IMR-90 (cell line): ENCODE results near the gene SRMS. TPM values are rescaled to one million over a fixed set of nuclear protein-coding genes. Genes with fewer than 3 reads are reported as not detected.

Experiments
- ATAC-seq: fragments of 200-7000 bp; cut with Tn5 transposase; 2 replicates; pipeline ENCODE4 v1.9.1; 2020; ENCODE audit warnings: low read depth, mild to moderate bottlenecking, moderate library complexity
- BruUV-seq: library from RNA; stranded (reverse); fragments of 400-500 nt; replicated peaks from 2 replicates; lab custom pipeline; 2021; lab: Mats Ljungman, UMichigan
- CTCF ChIA-PET: fragments of 300-600 bp; formaldehyde crosslinking; extraction: SDS; loops from one replicate; lab custom pipeline; 2021; ENCODE audit warnings: antibody characterized with exemption; lab: Yijun Ruan, JAX
- POLR2A ChIA-PET: fragments of 300-600 bp; sonication (Branson Sonifier 250); formaldehyde crosslinking; loops from one replicate; lab custom pipeline; 2022; ENCODE audit warnings: antibody characterized with exemption; ENCODE audit not compliant: unreplicated experiment; lab: Charles Lee
- DNase-seq: peaks from one replicate; pipeline ENCODE4 v3.0.0; 2013
- H2AFZ ChIP-seq: replicated peaks from 2 replicates; pipeline ENCODE3; 2013; ENCODE audit warnings: low read length, mild to moderate bottlenecking; ENCODE audit not compliant: poor library complexity
- H2AK5ac ChIP-seq: 2 replicates; pipeline ENCODE4 v1.6.1; 2013; ENCODE audit warnings: low read depth, low read length, inconsistent platforms
- H2AK9ac ChIP-seq: replicated peaks from 2 replicates; pipeline ENCODE3; 2013; ENCODE audit warnings: mild to moderate bottlenecking, low read depth, low read length, moderate library complexity; ENCODE audit not compliant: poor library complexity
- H2BK120ac ChIP-seq: 2 replicates; pipeline ENCODE4 v1.6.1; 2013; ENCODE audit warnings: low read depth, low read length, inconsistent platforms
- H2BK15ac ChIP-seq: 3 replicates; pipeline ENCODE4 v1.6.1; 2013; ENCODE audit warnings: low read depth, low read length, inconsistent platforms
- H2BK20ac ChIP-seq: 2 replicates; pipeline ENCODE4 v1.6.1; 2013; ENCODE audit warnings: low read depth, mild to moderate bottlenecking, inconsistent platforms, low read length, moderate library complexity
- H2BK5ac ChIP-seq: 2 replicates; pipeline ENCODE4 v1.6.1; 2013; ENCODE audit warnings: mild to moderate bottlenecking, low read depth, low read length, inconsistent platforms; ENCODE audit not compliant: poor library complexity, severe bottlenecking
- H3K14ac ChIP-seq: replicated peaks from 2 replicates; pipeline ENCODE4 v1.6.1; 2013; ENCODE audit warnings: low read depth, low read length, inconsistent platforms
- H3K18ac ChIP-seq: 2 replicates; pipeline ENCODE4 v1.6.1; 2013; ENCODE audit warnings: low read depth, low read length, control low read depth
- H3K23ac ChIP-seq: 2 replicates; pipeline ENCODE4 v1.6.1; 2013; ENCODE audit warnings: low read depth, low read length, inconsistent platforms
- H3K27ac ChIP-seq: 2 replicates; pipeline ENCODE4 v1.5.1; 2013; ENCODE audit warnings: mild to moderate bottlenecking, control low read depth, low read length; ENCODE audit not compliant: insufficient read depth
- H3K27me3 ChIP-seq: 2 replicates; pipeline ENCODE4 v1.6.1; 2013; ENCODE audit warnings: low read length; ENCODE audit not compliant: control insufficient read depth, insufficient read depth
- H3K36me3 ChIP-seq: 2 replicates; pipeline ENCODE4 v1.6.1; 2013; ENCODE audit warnings: low read length, mixed read lengths; ENCODE audit not compliant: control insufficient read depth, insufficient read depth
- H3K4ac ChIP-seq: 2 replicates; pipeline ENCODE4 v1.6.1; 2013; ENCODE audit warnings: low read depth, low read length, inconsistent platforms
- H3K4me1 ChIP-seq: 2 replicates; pipeline ENCODE4 v1.6.1; 2013; ENCODE audit warnings: low read length, mixed read lengths; ENCODE audit not compliant: control insufficient read depth, insufficient read depth
- H3K4me2 ChIP-seq: 2 replicates; pipeline ENCODE4 v1.6.1; 2013; ENCODE audit warnings: low read depth, mild to moderate bottlenecking, control low read depth, low read length, moderate library complexity
- H3K4me3 ChIP-seq: 2 replicates; pipeline ENCODE4 v1.5.1; 2013; ENCODE audit warnings: low read depth, mild to moderate bottlenecking, control low read depth, low read length, moderate library complexity; ENCODE audit not compliant: insufficient read depth
- H3K56ac ChIP-seq: 2 replicates; pipeline ENCODE4 v1.6.1; 2013; ENCODE audit warnings: low read length, inconsistent platforms; ENCODE audit not compliant: insufficient read depth; ENCODE audit errors: extremely low read depth
- H3K79me1 ChIP-seq, 2 experiments: 2 replicates each; pipeline ENCODE4 v1.6.1; 2013; ENCODE audit warnings: low read length in 2 of 2, inconsistent platforms in 1 of 2, low read depth in 1 of 2
- H3K9ac ChIP-seq: 2 replicates; pipeline ENCODE4 v1.6.1; 2013; ENCODE audit warnings: low read depth, low read length, control low read depth
- H3K9me1 ChIP-seq: 2 replicates; pipeline ENCODE4 v1.6.1; 2013; ENCODE audit warnings: low read length, inconsistent platforms; ENCODE audit not compliant: insufficient read depth
- H3K9me3 ChIP-seq: 2 replicates; pipeline ENCODE4 v1.6.1; 2013; ENCODE audit warnings: low read length; ENCODE audit not compliant: control insufficient read depth, insufficient read depth
- H4K20me1 ChIP-seq: 2 replicates; pipeline ENCODE4 v1.6.1; 2013; ENCODE audit warnings: low read length, inconsistent platforms; ENCODE audit not compliant: insufficient read depth
- H4K5ac ChIP-seq: 2 replicates; pipeline ENCODE4 v1.6.1; 2013; ENCODE audit warnings: mild to moderate bottlenecking, low read depth, low read length, control low read depth
- H4K8ac ChIP-seq, 2 experiments: 2 replicates each; pipeline ENCODE4 v1.6.1; 2013; ENCODE audit warnings: low read depth in 2 of 2, low read length in 2 of 2, control low read depth in 1 of 2, inconsistent platforms in 1 of 2
- H4K91ac ChIP-seq: 2 replicates; pipeline ENCODE4 v1.6.1; 2013; ENCODE audit warnings: low read depth, low read length, inconsistent platforms; ENCODE audit not compliant: insufficient read depth
- BHLHE40 ChIP-seq: fragments of 150-350 bp; IDR thresholded peaks from 2 replicates; pipeline ENCODE4 v1.6.1; 2016; ENCODE audit warnings: mild to moderate bottlenecking, low read depth, low read length
- MAZ ChIP-seq: IDR thresholded peaks from 2 replicates; pipeline ENCODE4 v1.6.1; 2012; ENCODE audit warnings: low read depth, mild to moderate bottlenecking, low read length, improper control_type of control experiment, moderate library complexity, borderline replicate concordance
- NFE2L2 ChIP-seq: fragments of 150-350 bp; IDR thresholded peaks from 2 replicates; pipeline ENCODE4 v1.6.1; 2016; ENCODE audit warnings: low read depth, mild to moderate bottlenecking, low read length
- WGBS, 2 experiments: methylation state at CpG; one replicate each; pipeline versions ENCODE4 v1.1.5 to v1.1.7; 2013; ENCODE audit warnings: missing lambda C conversion rate in 2 of 2; ENCODE audit not compliant: insufficient read length in 1 of 2; ENCODE audit errors: extremely low coverage in 2 of 2; 5-methylcytosine and 5-hydroxymethylcytosine counted together
- dilution Hi-C: fragments of 300-500 bp; cut with HindIII; formaldehyde crosslinking; loops from one replicate; pipeline ENCODE4 v1.14.3; 2018; ENCODE audit warnings: low sequenced_read_pairs; ENCODE audit not compliant: unreplicated experiment
- in situ Hi-C: fragments of 300-500 bp; cut with MboI; formaldehyde crosslinking; loops from 3 replicates; pipeline ENCODE4 v1.14.3; 2019; ENCODE audit warnings: low sequenced_read_pairs, inconsistent platforms, mixed read lengths
- intact Hi-C: fragments of 100-400 bp; cut with micrococcal nuclease; formaldehyde crosslinking; loops from 2 replicates; pipeline ENCODE4 v1.10.0; 2022
- polyA plus RNA-seq, 3 experiments: library from polyadenylated mRNA; depleted of rRNA; stranded (reverse); fragments of >200 nt; gene quantifications; 2 replicates each; pipeline ENCODE4 v1.2.3, GENCODE V29; 2012; ENCODE audit warnings: low replicate concordance in 1 of 3
- total RNA-seq: library from RNA; depleted of rRNA; stranded (reverse); fragments of >200 nt; gene quantifications from 2 replicates; pipeline ENCODE4 v1.2.3, GENCODE V29; 2012
- TF ChIP-seq, protein P1 (sequence below): fragments of 150-350 bp; IDR thresholded peaks from 2 replicates; pipeline ENCODE4 v1.6.1; 2017; ENCODE audit warnings: mild to moderate bottlenecking, antibody characterized with exemption, low read length, low read depth
- TF ChIP-seq, protein P2 (sequence below): conservative IDR thresholded peaks from 2 replicates; pipeline ENCODE4 v1.5.1; 2012; ENCODE audit warnings: mild to moderate bottlenecking, low read depth, low read length, improper control_type of control experiment

Gene SRMS
- total and polyA plus RNA-seq, 2 of the 4 experiments (the other 2 are of a cell fraction), result not detected

DNA sequence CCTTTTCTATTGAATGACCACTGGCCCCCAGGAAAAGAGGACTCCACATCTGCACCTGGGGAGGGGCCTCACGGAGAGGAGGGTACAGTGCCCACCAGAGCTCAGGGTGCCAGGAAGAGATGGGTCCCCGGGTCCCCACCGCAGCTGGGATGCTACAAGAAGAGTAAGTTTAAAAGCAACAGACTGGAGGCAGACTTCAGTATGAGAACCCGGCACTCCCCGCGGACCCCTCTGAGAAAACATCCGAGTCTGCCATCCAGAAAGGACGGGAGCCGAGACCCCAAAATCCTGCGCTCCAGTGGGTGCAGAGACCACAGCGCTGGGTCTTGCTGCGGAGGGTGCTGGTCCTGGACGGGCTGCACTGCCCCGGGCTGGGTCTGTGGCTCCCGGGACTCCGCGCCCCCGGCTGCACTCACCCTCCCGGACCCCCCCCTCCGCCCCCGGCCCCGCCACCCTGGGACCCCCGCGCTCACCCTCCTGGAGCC is 26.1 kb upstream of the SRMS start:
- Histone ChIP-seq H2BK20ac (no peak overlapping the region), H3K23ac (peak overlapping the region; percentile 82), H3K4me3 (peak overlapping the region; percentile 85), H3K14ac (peak overlapping the region; percentile 75), H3K27me3 (no peaks in the 10 kb centered on the region), H3K56ac (peak overlapping the region; percentile 35), H2AK5ac (peak overlapping the region; percentile 67), H3K9me1 (peaks cover 3% of the 10 kb centered on the region; the same call in 1 of the 2 replicates), H3K4ac (peak overlapping the region; percentile 60; the same call in 1 of the 2 replicates), H3K18ac (no peak overlapping the region), H3K36me3 (peaks cover 7% of the 10 kb centered on the region; the same call in 1 of the 2 replicates), H4K91ac (no peak overlapping the region), H4K20me1 (no peaks in the 10 kb centered on the region), H3K4me2 (peak overlapping the region; percentile 76), H4K8ac (peak overlapping the region in 1 of 2 experiments; percentile 40; a peak in 2 of 4 replicates), H2BK15ac (no peak overlapping the region), H2BK5ac (no peak overlapping the region), H3K27ac (peak overlapping the region; percentile 75), H2AFZ (peak overlapping the region; percentile 76), H3K79me1 (peaks cover 4 to 13% of the 10 kb centered on the region in 2 experiments), H3K4me1 (peaks cover 10% of the 10 kb centered on the region), H2AK9ac (peak overlapping the region; percentile 99), H3K9ac (peak overlapping the region; percentile 95), H2BK120ac (no peak overlapping the region), H3K9me3 (no peaks in the 10 kb centered on the region), H4K5ac (no peak overlapping the region)
- POLR2A ChIA-PET, result interaction anchor here (0.6 kb wide), 1 partner anchor 15 kb away, joined by 6 read pairs; no protein-coding TSS in a partner anchor
- 0% methylated on average over 3 of the region's 24 CpGs; no CpG with 5 or more reads in 1 of the 2 experiments for WGBS, 2 experiments
- intact Hi-C loops, result loop anchor here (2.0 kb wide), 1 partner anchor 19 kb away; the partner anchor contains the start of gene FNDC11
- DNase-seq (no peak), ATAC-seq (peak; percentile 59)
- CTCF ChIA-PET, result no interaction called here
- no TSS peak for BruUV-seq
- in situ Hi-C loops, result no loop called here
- no peak for TF ChIP-seq NFE2L2
- no peak for TF ChIP-seq BHLHE40
- TF ChIP-seq, protein P1, sequence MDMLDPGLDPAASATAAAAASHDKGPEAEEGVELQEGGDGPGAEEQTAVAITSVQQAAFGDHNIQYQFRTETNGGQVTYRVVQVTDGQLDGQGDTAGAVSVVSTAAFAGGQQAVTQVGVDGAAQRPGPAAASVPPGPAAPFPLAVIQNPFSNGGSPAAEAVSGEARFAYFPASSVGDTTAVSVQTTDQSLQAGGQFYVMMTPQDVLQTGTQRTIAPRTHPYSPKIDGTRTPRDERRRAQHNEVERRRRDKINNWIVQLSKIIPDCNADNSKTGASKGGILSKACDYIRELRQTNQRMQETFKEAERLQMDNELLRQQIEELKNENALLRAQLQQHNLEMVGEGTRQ, result no peak
- no peak for TF ChIP-seq MAZ
- TF ChIP-seq, protein P2, sequence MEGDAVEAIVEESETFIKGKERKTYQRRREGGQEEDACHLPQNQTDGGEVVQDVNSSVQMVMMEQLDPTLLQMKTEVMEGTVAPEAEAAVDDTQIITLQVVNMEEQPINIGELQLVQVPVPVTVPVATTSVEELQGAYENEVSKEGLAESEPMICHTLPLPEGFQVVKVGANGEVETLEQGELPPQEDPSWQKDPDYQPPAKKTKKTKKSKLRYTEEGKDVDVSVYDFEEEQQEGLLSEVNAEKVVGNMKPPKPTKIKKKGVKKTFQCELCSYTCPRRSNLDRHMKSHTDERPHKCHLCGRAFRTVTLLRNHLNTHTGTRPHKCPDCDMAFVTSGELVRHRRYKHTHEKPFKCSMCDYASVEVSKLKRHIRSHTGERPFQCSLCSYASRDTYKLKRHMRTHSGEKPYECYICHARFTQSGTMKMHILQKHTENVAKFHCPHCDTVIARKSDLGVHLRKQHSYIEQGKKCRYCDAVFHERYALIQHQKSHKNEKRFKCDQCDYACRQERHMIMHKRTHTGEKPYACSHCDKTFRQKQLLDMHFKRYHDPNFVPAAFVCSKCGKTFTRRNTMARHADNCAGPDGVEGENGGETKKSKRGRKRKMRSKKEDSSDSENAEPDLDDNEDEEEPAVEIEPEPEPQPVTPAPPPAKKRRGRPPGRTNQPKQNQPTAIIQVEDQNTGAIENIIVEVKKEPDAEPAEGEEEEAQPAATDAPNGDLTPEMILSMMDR, result no peak
- dilution Hi-C loops, result no loop called here
